Osteoblast (primary cell): ENCODE measurements around the gene SLC66A1. TPM values are rescaled to one million over a fixed set of nuclear protein-coding genes. Genes with fewer than 3 reads are reported as not detected.
"Not testable (repeated sequence)": the region's sequence is repeated elsewhere in the genome, so short reads cannot be mapped to it uniquely, and the experiment has no call there.

Experiments
- DNase-seq: peaks from one replicate; pipeline ENCODE4 v3.0.0; 2011; ENCODE audit warnings: low spot score, mixed read lengths; ENCODE audit not compliant: insufficient read length; ENCODE audit errors: missing footprints
- H2AFZ ChIP-seq: 2 replicates; pipeline ENCODE4 v1.6.0; 2011; ENCODE audit warnings: mild to moderate bottlenecking, low read length
- H3K27ac ChIP-seq: 2 replicates; pipeline ENCODE4 v1.5.1; 2011; ENCODE audit warnings: mild to moderate bottlenecking, low read depth, low read length, moderate library complexity
- H3K27me3 ChIP-seq: 2 replicates; pipeline ENCODE4 v1.6.0; 2012; ENCODE audit warnings: mild to moderate bottlenecking, control low read depth, inconsistent platforms, low read length, moderate library complexity; ENCODE audit not compliant: insufficient read depth
- H3K36me3 ChIP-seq: 2 replicates; pipeline ENCODE4 v1.5.1; 2011; ENCODE audit warnings: mild to moderate bottlenecking, low read length, control low read depth, moderate library complexity; ENCODE audit not compliant: insufficient read depth
- H3K4me1 ChIP-seq: 2 replicates; pipeline ENCODE4 v1.5.1; 2011; ENCODE audit warnings: mild to moderate bottlenecking, low read length, control low read depth, moderate library complexity; ENCODE audit not compliant: insufficient read depth
- H3K4me2 ChIP-seq: 2 replicates; pipeline ENCODE4 v1.6.0; 2011; ENCODE audit warnings: mild to moderate bottlenecking, low read length; ENCODE audit not compliant: insufficient read depth
- H3K4me3 ChIP-seq: fragments of 200-600 bp; sonication (generic); 3 replicates; pipeline ENCODE4 v1.5.1; 2012; ENCODE audit warnings: mild to moderate bottlenecking, low read length, inconsistent platforms; ENCODE audit not compliant: insufficient read depth
- H3K79me2 ChIP-seq: 2 replicates; pipeline ENCODE4 v1.6.0; 2012; ENCODE audit warnings: mild to moderate bottlenecking, low read length, control low read depth, inconsistent platforms; ENCODE audit not compliant: insufficient read depth
- H3K9me3 ChIP-seq: 2 replicates; pipeline ENCODE4 v1.5.1; 2011; ENCODE audit warnings: low read depth, low read length, control low read depth
- H4K20me1 ChIP-seq: 2 replicates; pipeline ENCODE4 v1.6.0; 2012; ENCODE audit warnings: mild to moderate bottlenecking, low read length, control low read depth; ENCODE audit not compliant: insufficient read depth
- total RNA-seq: library from RNA; depleted of rRNA; stranded (reverse); fragments of >200 nt; gene quantifications from 2 replicates; pipeline ENCODE4 v1.2.3, GENCODE V29; 2012
- TF ChIP-seq, protein P1 (sequence below): IDR thresholded peaks from 2 replicates; pipeline ENCODE4 v1.5.1; 2011; ENCODE audit warnings: mild to moderate bottlenecking, low read depth, low read length, moderate library complexity; ENCODE audit errors: extremely low read depth

Gene SLC66A1
- total RNA-seq, 1 donor = 32.6 TPM

DNA sequence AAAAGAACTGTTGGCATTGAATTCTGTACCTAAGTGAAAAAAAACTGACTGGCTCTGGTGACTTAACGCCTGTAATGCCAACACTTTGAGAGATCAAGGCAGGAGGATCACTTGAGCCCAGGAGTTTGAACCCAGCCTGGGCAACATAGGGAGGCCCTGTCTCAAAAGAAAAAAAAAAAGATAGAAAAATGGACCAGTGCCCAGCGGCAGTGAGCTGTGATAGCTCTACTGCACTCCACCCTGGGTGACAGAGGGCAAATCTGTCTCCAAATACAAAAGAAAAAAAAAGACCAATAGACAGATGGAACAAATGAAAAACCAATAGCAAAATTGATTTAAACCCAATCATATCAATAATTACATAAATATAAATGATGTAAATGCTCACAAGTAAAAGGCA lies 22.9 kb upstream of the SLC66A1 start:
- H3K9me3 ChIP-seq = peaks cover under 1% of the 10 kb centered on the region
- DNase-seq = no peak
- H2AFZ ChIP-seq = peak overlapping the region; percentile 86
- H3K4me3 ChIP-seq = peak overlapping the region; percentile 73
- H4K20me1 ChIP-seq = no peaks in the 10 kb centered on the region
- TF ChIP-seq, protein P1, sequence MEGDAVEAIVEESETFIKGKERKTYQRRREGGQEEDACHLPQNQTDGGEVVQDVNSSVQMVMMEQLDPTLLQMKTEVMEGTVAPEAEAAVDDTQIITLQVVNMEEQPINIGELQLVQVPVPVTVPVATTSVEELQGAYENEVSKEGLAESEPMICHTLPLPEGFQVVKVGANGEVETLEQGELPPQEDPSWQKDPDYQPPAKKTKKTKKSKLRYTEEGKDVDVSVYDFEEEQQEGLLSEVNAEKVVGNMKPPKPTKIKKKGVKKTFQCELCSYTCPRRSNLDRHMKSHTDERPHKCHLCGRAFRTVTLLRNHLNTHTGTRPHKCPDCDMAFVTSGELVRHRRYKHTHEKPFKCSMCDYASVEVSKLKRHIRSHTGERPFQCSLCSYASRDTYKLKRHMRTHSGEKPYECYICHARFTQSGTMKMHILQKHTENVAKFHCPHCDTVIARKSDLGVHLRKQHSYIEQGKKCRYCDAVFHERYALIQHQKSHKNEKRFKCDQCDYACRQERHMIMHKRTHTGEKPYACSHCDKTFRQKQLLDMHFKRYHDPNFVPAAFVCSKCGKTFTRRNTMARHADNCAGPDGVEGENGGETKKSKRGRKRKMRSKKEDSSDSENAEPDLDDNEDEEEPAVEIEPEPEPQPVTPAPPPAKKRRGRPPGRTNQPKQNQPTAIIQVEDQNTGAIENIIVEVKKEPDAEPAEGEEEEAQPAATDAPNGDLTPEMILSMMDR = no peak
- H3K27ac ChIP-seq = no peak overlapping the region
- H3K4me2 ChIP-seq = peak overlapping the region; percentile 92
- peaks cover 1% of the 10 kb centered on the region for H3K36me3 ChIP-seq
- H3K27me3 ChIP-seq = no peaks in the 10 kb centered on the region
- peaks cover 8% of the 10 kb centered on the region for H3K4me1 ChIP-seq
- no peaks in the 10 kb centered on the region for H3K79me2 ChIP-seq

DNA sequence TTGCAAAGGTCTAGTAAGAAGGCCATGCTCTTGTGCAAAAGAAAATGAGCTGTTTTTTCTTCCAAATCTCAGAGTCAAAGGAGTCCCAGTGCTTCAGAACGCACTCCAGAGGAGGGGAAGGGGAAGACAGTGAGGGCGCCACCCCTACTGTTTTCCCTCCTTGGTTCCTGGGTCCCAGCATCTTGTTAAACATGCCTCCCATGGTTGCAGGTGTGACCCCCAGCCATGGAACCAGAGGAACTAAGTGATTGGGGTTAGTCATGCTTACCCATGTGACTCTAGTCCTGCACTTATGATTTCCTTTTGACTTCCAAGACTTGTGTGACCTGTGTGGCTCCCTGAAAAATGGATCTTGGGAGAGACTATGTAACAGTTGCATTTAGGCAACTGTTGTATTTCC lies 17.5 kb upstream of the SLC66A1 start:
- H3K4me1 ChIP-seq = peaks cover 8% of the 10 kb centered on the region
- no peaks in the 10 kb centered on the region for H3K27me3 ChIP-seq
- TF ChIP-seq, protein P1 = no peak
- no peak overlapping the region for H3K27ac ChIP-seq
- no peak overlapping the region for H3K4me2 ChIP-seq
- no peaks in the 10 kb centered on the region for H4K20me1 ChIP-seq
- H2AFZ ChIP-seq = no peak overlapping the region
- peaks cover 7% of the 10 kb centered on the region for H3K36me3 ChIP-seq
- H3K9me3 ChIP-seq = peaks cover 8% of the 10 kb centered on the region
- no peaks in the 10 kb centered on the region for H3K79me2 ChIP-seq
- H3K4me3 ChIP-seq = no peak overlapping the region
- DNase-seq = no peak

DNA sequence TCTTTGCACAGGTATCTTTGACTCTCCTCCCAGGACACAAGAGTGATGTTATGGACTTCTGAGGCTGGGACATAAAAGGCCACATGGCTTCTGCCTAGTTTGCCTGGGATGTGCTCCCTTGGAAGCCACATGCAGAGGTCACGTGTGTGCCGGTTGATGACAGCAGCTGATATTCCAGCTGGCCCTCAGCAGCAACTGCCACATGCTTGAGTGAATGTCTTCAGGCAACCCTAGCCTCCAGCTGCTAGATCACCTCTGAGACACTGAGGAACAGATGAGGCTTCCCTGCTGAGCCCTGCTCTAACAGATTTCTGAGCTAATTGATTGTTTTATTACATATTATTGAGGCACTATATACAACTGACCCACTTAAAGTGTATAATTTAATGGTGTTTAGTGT lies 11.9 kb upstream of the SLC66A1 start:
- no peaks in the 10 kb centered on the region for H3K9me3 ChIP-seq
- H3K4me3 ChIP-seq = no peak overlapping the region
- H3K4me1 ChIP-seq = no peaks in the 10 kb centered on the region
- H3K79me2 ChIP-seq = no peaks in the 10 kb centered on the region
- H2AFZ ChIP-seq = no peak overlapping the region
- H3K27ac ChIP-seq = no peak overlapping the region
- H3K36me3 ChIP-seq = peaks cover 34% of the 10 kb centered on the region
- H3K27me3 ChIP-seq = no peaks in the 10 kb centered on the region
- no peak for DNase-seq
- TF ChIP-seq, protein P1 = no peak
- no peaks in the 10 kb centered on the region for H4K20me1 ChIP-seq
- H3K4me2 ChIP-seq = no peak overlapping the region

DNA sequence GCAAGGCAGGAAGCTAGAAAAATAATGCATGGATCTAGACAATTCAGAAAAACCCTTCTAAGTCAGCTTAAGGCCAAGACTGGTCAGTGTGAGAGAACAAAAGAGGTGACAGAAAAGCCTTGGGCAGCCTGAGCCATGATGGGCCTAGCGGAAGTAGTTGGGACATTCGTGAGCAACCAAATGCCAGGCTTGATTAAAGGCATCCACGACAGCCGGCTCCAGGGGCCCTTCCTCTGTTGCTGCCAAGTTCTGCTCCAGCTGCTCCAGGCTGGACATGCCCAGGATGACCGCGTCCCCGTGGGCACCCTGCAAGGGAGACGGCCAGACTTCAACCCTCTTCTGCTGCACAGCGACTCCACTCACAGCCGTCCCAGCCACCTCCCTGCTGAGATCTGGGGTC lies 8.0 kb upstream of the SLC66A1 start:
- DNase-seq, H3K4me2 ChIP-seq, H3K4me1 ChIP-seq, H4K20me1 ChIP-seq, H3K27ac ChIP-seq, H3K9me3 ChIP-seq, H2AFZ ChIP-seq, H3K4me3 ChIP-seq, H3K27me3 ChIP-seq: not testable (repeated sequence)
- Histone ChIP-seq H3K79me2 (peaks cover 13% of the 10 kb centered on the region), H3K36me3 (peaks cover 65% of the 10 kb centered on the region)
